ENCODE data around the gene AP3B1. TPM values are rescaled to one million over a fixed set of nuclear protein-coding genes. Genes with fewer than 3 reads are reported as not detected.

Gene AP3B1
- total RNA-seq, 1 experiment from 2014 or later: 70.5 TPM

- no peak for DNase-seq (ENCODE audit: low spot score)
These were observed 321.8 kb downstream of the AP3B1 start for GRCh38 chr5:77972469-77973252.

GRCh38 chr5:77971776-77972468 lies 322.6 kb downstream of the AP3B1 start:
- no peak for DNase-seq (ENCODE audit: low spot score)

GRCh38 chr5:77970891-77971290 lies 323.6 kb downstream of the AP3B1 start:
- no peak for DNase-seq (ENCODE audit: low spot score)

- DNase-seq (ENCODE audit: low spot score): no peak
These were observed 330.7 kb downstream of the AP3B1 start for GRCh38 chr5:77963795-77964194.

- no peak for DNase-seq (ENCODE audit: low spot score)
These were observed 333.6 kb downstream of the AP3B1 start for GRCh38 chr5:77960863-77961396.

- DNase-seq (ENCODE audit: low spot score): no peak
These were observed 334.2 kb downstream of the AP3B1 start for GRCh38 chr5:77960305-77960704.

GRCh38 chr5:77958642-77959330 lies 335.7 kb downstream of the AP3B1 start:
- DNase-seq (ENCODE audit: low spot score): no peak

- DNase-seq (ENCODE audit: low spot score): no peak
These were observed 336.5 kb downstream of the AP3B1 start for GRCh38 chr5:77957931-77958521.

- DNase-seq (ENCODE audit: low spot score): no peak
These were observed 337.0 kb downstream of the AP3B1 start for GRCh38 chr5:77957516-77957915.

GRCh38 chr5:77957081-77957480 lies 337.4 kb downstream of the AP3B1 start:
- no peak for DNase-seq (ENCODE audit: low spot score)

GRCh38 chr5:77955577-77955976 lies 338.9 kb downstream of the AP3B1 start:
- DNase-seq (ENCODE audit: low spot score): no peak

GRCh38 chr5:77953374-77953773 lies 341.1 kb downstream of the AP3B1 start:
- no peak for DNase-seq (ENCODE audit: low spot score)

GRCh38 chr5:77952636-77953212 lies 341.8 kb downstream of the AP3B1 start:
- DNase-seq (ENCODE audit: low spot score): no peak

Other genes with a start within 250 kb of the AP3B1 start
- gene SCAMP1, start 65.9 kb upstream of the AP3B1 start, total RNA-seq (2014; rRNA removed; shearing (Covaris generic)): 67.2 and 68.2 TPM in 2 replicates